GM18499 (cell line): ENCODE measurements around the gene SESTD1.
A peak's percentile ranks its signal among the peaks of the same experiment; 100 is the strongest.
"Not testable (repeated sequence)": the region's sequence is repeated elsewhere in the genome, so short reads cannot be mapped to it uniquely, and the experiment has no call there.

ENCODE experiments used
- ATAC-seq: cut with Tn5 transposase; IDR thresholded peaks from one replicate; pipeline ENCODE4 v1.9.1; 2021; ENCODE audit warnings: moderate number of reproducible peaks; ENCODE audit not compliant: insufficient read depth, unreplicated experiment

Gene SESTD1

DNA sequence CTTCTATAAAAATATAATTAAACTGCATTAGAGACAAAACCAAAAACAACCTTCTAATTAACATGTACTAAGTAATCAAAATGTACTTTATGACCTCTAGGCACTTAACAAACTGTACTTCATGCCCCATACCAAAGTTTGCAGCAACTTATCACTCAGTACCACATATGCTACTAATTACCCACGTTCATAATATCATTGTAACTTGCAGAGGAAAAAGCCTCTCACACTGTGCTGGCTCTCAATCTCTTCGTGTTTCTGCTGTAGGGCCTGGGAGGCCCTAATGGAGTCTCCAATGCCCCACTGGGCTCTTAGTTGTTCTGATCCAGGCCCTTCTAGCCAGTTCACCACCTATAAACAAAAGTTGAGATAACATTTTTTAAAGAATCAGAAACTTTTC lies 132.6 kb downstream of the SESTD1 start:
- ATAC-seq = no peak

DNA sequence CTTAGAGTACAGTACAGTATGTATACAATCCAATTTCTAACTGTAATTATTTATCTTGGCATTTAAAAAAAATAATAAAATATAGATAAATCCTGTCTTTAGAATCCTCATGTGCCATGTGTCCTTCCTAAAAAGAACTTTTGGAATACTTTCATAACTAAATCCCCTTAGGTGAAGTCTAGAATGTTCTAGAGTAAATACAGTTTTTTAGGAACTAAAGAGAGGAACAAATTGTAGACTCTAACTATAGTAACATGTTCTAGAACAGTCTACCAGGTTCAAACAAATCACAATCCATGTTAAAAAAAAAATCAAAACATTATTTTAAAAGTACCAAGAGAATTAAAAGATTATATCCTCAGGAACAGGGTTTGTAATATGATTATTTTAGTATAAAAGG lies 134.1 kb downstream of the SESTD1 start:
- no peak for ATAC-seq

- no peak for ATAC-seq
Observed at GRCh38 chr2:179129574-179130238, 134.9 kb downstream of the SESTD1 start.

DNA sequence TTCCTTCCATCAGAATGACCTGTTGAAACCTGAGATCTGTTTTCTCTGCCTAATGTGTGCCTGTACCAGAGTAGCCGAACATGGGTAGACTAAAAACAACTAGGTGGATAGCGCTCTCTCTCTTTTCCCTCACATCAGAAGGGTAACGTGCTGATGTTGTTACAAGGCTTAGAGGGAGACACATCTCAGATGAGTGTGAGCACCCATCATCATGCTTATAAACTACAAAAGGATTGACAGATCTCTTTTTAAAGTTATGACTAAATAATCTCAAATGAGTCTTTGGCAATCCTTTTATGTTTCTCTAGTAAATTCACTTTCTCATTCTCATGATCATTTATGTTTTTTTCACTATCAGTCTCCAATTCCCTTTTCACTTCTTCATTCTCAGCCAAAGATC lies 139.2 kb downstream of the SESTD1 start:
- ATAC-seq = no peak

DNA sequence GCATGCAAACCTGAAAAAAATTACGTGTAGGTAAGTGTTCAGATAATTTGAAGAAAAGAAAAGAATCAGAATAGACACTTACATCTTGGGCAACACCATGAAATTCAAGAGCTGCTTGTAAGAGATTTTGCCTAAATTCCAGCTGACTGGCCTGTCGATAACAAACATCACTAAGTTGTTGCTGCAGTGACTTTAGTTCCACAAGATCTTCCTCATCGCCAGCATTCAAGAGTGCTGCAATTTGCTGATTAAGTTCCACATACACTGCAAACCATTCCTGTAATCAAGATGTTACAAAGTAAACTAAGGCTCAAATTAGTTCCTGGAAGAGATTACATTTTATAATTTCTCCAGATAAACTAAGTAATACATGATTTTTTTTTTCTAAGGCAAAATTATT lies 140.3 kb downstream of the SESTD1 start:
- ATAC-seq = no peak

- no peak for ATAC-seq
Observed at GRCh38 chr2:179123272-179123662, 141.4 kb downstream of the SESTD1 start.

DNA sequence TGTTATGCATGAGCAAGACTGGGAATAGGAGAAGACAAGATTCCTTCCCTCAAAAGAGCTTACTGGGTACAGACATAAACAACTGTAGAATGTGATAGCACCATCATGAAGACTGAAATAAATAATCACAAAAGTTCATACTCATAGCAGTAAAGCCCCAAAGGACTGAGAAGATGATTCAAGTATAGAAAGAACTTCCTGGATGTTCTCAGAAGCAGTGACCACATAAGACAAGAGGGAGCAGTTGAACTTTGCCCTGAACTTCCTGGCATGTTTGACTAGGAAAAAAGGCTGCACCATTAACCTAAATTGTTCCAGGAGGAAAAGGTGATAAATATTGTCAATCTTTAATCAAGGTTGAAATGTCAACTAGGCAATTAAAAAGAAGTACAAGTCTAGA lies 156.9 kb downstream of the SESTD1 start:
- peak; percentile 34 for ATAC-seq

- ATAC-seq = peak; percentile 70
Observed at GRCh38 chr2:179106676-179107428, 157.8 kb downstream of the SESTD1 start.

DNA sequence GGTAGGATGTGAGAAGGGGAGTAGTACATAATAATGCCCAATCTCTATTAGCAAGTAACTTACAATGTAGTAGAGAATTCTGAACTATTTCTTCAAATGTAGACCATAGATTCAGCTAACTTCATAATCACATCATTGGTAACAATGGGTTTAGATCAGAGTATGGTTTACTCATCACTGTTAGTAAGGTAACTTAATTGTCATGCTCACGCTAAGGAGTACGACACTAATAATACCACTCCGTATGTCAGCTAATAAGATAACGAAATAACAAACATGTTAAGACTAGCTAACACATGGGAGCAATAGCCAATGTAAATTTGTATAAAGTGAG lies 158.3 kb downstream of the SESTD1 start:
- no peak for ATAC-seq

DNA sequence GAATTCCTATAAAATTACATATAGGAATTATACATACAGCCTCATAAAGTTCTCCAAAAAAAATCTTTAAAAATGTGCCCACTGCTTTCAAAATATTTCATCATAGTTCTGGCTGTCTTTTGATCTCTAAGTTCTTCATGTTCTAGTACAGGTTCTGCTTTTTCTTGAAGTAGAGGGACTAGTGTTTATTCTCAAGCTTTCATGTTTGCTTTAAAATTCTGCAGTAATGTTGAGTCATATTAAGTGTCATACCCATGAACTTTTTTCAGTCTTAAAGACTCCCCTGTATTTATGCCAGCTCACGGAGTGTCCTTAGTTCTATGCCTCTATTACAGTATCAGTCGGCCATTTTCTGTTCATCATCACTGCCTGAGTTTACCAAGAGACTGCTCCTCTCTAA lies 159.9 kb downstream of the SESTD1 start:
- no peak for ATAC-seq

GRCh38 chr2:179098080-179098689 lies 166.4 kb downstream of the SESTD1 start:
- ATAC-seq = no peak

GRCh38 chr2:179097131-179097530 lies 167.5 kb downstream of the SESTD1 start:
- ATAC-seq = no peak

- peak; percentile 91 for ATAC-seq
Observed at GRCh38 chr2:179096090-179096489, 168.5 kb downstream of the SESTD1 start.

GRCh38 chr2:179092912-179093311 lies 171.7 kb downstream of the SESTD1 start:
- ATAC-seq = not testable (repeated sequence)

DNA sequence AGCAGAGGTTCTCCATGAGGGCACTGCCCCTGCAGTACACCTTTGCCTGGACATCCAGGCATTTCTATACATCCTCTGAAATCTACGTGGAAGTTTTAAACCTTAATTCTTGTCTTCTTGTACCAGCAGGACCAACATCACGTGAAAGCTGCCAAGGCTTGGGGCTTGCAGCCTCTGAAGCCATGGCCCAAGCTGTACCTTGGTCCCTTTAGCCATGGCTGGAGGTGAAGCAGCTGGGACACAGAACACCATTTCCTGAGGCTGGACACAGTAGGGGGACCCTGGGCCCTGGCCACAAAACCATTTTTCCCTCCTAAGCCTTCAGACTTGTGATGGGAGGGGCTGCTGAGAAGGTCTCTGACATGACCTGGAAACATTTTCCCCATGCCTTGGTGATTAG lies 181.9 kb downstream of the SESTD1 start:
- ATAC-seq = no peak

GRCh38 chr2:179081954-179082353 lies 182.7 kb downstream of the SESTD1 start:
- ATAC-seq = no peak

DNA sequence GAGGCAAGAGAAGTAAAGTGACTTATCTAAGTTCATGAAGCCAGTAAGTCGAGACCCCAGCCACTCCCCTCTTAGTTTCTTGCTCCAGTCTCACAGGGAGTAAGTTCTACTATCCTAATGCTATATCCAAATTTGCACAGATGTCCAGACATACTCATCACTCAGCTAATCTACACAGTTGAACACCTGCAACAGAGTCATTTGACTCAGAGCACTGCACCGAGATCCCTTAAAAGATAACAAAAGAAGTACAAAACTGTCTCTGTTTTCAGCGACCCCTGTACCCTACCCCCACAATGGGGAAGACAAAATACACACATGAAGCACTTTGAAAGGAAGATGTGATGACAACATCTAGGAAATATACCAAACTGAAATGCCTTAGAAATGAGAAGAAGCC lies 192.1 kb downstream of the SESTD1 start:
- no peak for ATAC-seq

- no peak for ATAC-seq
Observed at GRCh38 chr2:179071810-179072355, 192.7 kb downstream of the SESTD1 start.

GRCh38 chr2:179070895-179071294 lies 193.7 kb downstream of the SESTD1 start:
- no peak for ATAC-seq

DNA sequence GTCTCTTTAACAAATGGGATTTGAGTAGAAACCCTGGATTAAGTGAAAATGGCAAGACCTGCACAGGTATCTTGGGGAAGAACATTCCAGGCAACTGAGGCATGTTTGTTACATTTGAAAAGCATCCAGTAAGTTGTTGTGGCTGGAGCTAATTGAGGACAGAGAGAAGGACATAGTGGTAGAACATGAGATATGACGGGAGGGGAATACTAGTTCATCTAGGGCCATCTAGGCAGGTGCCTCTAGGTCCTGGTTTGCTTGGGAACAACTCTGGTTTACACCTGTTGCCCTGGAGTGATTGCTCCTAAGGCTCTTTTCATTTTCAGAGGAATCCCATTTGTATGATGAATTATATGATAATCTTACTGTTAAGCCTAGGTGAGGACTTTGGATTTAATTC lies 194.9 kb downstream of the SESTD1 start:
- ATAC-seq = no peak

DNA sequence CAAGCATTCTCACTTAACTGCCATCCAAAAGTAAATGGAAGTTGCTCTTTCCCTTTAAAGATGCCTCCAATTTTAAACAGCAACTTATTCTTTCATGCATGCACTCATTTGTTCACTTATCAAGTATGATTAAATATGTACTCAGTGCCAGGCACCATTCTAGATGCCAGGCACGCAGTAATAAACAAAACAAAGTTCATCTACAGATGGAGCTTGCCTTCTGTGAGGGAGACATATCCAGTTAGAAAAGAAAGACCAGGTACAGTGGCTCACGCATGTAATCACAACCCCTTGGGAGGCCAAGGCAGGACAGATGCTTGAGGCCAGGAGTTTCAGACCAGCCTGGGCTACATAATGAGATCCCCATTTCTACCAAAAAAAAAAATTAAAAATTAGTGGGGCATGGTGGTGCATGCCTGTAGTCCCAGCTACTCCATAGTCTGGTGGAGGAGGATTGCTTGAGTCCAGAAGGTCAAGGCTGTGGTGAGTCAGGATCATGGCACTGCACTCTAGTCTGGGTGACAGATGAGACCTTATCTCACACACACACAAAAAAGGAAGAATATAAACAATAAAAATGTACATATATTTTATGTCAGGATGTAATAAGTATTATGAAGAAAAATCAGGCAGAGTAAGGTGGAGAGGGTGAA lies 195.5 kb downstream of the SESTD1 start:
- no peak for ATAC-seq
